ENCODE data around the gene BDKRB1.
A peak's percentile ranks its signal among the peaks of the same experiment; 100 is the strongest.
"Not testable (repeated sequence)": the region's sequence is repeated elsewhere in the genome, so short reads cannot be mapped to it uniquely, and the experiment has no call there.

The BDKRB1 gene

GRCh38 chr14:96235426-96235825 is 20.6 kb upstream of the BDKRB1 start:
- peak; percentile 5 for DNase-seq

- DNase-seq: no peak
Measured at GRCh38 chr14:96237641-96238040, 18.4 kb upstream of the BDKRB1 start.

- no peak for DNase-seq
Measured at GRCh38 chr14:96238676-96239265, 17.2 kb upstream of the BDKRB1 start.

- DNase-seq: no peak
Measured at GRCh38 chr14:96239711-96240141, 16.3 kb upstream of the BDKRB1 start.

- no peak for DNase-seq
Measured at GRCh38 chr14:96240641-96241040, 15.4 kb upstream of the BDKRB1 start.

GRCh38 chr14:96242126-96242525 is 13.9 kb upstream of the BDKRB1 start:
- no peak for DNase-seq

- DNase-seq: no peak
Measured at GRCh38 chr14:96243785-96244184, 12.2 kb upstream of the BDKRB1 start.

- not testable (repeated sequence) for DNase-seq
Measured at GRCh38 chr14:96245074-96245473, 10.9 kb upstream of the BDKRB1 start.

GRCh38 chr14:96245710-96246538 is 10.1 kb upstream of the BDKRB1 start:
- no peak for DNase-seq

GRCh38 chr14:96246539-96246847 is 9.5 kb upstream of the BDKRB1 start:
- no peak for DNase-seq

GRCh38 chr14:96247031-96247430 is 9.0 kb upstream of the BDKRB1 start:
- DNase-seq: no peak

- DNase-seq: no peak
Measured at GRCh38 chr14:96249029-96249428, 7.0 kb upstream of the BDKRB1 start.

- no peak for DNase-seq
Measured at GRCh38 chr14:96250485-96250884, 5.5 kb upstream of the BDKRB1 start.

- no peak for DNase-seq
Measured at GRCh38 chr14:96251656-96252155, 4.3 kb upstream of the BDKRB1 start.

GRCh38 chr14:96252323-96252998 is 3.5 kb upstream of the BDKRB1 start:
- no peak for DNase-seq

- DNase-seq: no peak
Measured at GRCh38 chr14:96252999-96253539, 2.9 kb upstream of the BDKRB1 start.

- DNase-seq: no peak
Measured at GRCh38 chr14:96254687-96255086, 1.3 kb upstream of the BDKRB1 start.

GRCh38 chr14:96256407-96256806 is 397 bp downstream of the BDKRB1 start:
- DNase-seq: no peak

GRCh38 chr14:96257056-96257455 is 1.0 kb downstream of the BDKRB1 start:
- no peak for DNase-seq

GRCh38 chr14:96257900-96258299 is 1.9 kb downstream of the BDKRB1 start:
- DNase-seq: no peak

- DNase-seq: no peak
Measured at GRCh38 chr14:96260341-96260821, 4.4 kb downstream of the BDKRB1 start.

GRCh38 chr14:96261053-96261452 is 5.0 kb downstream of the BDKRB1 start:
- peak; percentile 37 for DNase-seq

Measured in COR-L47 (cell line).